DOHH2 (cell line): Measurements from ENCODE around the gene PDILT.

Experiments used
- CTCF ChIP-seq: fragments of 200-600 bp; sonication (generic); IDR thresholded peaks from one replicate; pipeline ENCODE4 v1.5.1; 2014; ENCODE audit warnings: antibody characterized with exemption, mild to moderate bottlenecking, low read depth, low read length; ENCODE audit not compliant: poor library complexity, severe bottlenecking
- EZH2phosphoT487 ChIP-seq: fragments of 200-600 bp; sonication (generic); IDR thresholded peaks from 2 replicates; pipeline ENCODE4 v1.6.1; 2017; ENCODE audit warnings: borderline replicate concordance, mild to moderate bottlenecking, antibody characterized with exemption, low read length, moderate library complexity, mixed read lengths

- TF ChIP-seq CTCF (no peak), EZH2phosphoT487 (no peak)
Measured at GRCh38 chr16:20401475-20402016, 3.0 kb downstream of the PDILT start.
